ENCODE measurements around the gene BCAS1. TPM values are rescaled to one million over a fixed set of nuclear protein-coding genes. Genes with fewer than 3 reads are reported as not detected.
"Not testable (repeated sequence)": the region's sequence is repeated elsewhere in the genome, so short reads cannot be mapped to it uniquely, and the experiment has no call there.

BCAS1 gene
- total RNA-seq, 2 donors from 2014 or later: not detected

DNA sequence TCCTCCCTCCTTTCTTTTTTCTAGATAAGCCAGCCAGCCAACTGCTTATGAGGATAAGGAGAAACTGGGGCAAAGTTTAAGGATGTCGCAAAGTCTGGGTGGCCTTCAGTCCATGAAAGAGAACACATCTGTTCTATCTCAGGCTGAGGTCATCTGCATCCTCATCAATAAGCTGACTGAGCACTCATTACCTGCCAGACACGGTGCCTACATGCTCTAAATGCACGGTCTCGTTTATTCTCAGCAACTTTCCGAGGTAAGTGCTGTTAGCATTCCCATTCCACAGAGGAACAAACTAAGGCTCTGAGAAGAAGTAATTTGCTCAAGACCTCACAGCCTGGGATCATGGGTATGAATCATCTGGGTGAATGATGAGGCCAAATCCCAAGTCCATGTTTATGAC is 133.1 kb downstream of the BCAS1 start:
- DNase-seq (no peak), ATAC-seq (replicated peaks in 1 of 2) (no peak)
- Mint-ChIP-seq H3K4me1 (ENCODE audit: low read depth) (peaks cover 46% of the 10 kb centered on the region), H3K4me3 (no peak overlapping the region), H3K9me3 (peaks cover 0 to 2% of the 10 kb centered on the region in 2 donors), H3K27me3 (ENCODE audit: low read depth) (no peaks in the 10 kb centered on the region), H3K36me3 (ENCODE audit: insufficient read depth in 2 of 2) (peaks cover 0 to 2% of the 10 kb centered on the region in 2 donors), H3K27ac (no peak overlapping the region)

DNA sequence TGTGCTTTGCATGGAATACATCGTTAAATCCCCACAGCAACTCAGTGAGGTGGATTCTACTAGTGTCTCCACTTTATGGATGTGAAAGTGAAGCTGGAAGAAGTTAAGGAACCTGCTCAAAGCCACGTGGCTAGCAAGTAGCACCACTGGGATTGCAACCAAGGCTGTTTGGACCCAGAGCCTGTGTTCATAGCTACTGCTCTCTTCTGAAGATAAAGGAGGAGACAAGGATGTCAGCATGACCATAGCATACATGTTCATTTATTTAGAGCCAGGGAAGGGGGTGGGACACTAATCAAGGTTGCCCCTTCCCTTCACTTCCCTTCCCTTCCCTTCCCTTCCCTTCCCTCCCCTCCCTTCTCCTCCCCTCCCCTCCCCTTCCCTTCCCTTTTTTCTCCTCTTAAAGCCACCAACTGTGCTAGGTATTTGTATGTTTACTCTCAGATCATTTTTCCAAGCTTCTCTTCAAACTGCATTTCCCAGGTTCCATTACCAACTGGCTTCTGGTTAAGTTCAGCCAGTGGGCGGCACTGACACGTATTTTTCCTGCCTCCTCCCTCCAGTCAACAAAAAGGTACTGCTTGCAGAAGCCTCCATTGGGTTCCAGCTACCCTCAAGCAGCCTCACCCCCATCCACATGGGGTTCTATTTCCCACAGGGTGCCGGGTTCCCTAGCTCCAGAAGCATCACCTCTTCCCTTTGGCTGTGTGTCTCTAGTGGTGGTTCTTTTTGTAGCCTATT is 134.9 kb downstream of the BCAS1 start:
- peaks cover 0 to 2% of the 10 kb centered on the region in 2 donors for H3K9me3 Mint-ChIP-seq
- DNase-seq (no peak), ATAC-seq (replicated peaks in 1 of 2) (no peak)
- peaks cover 52% of the 10 kb centered on the region for H3K4me1 Mint-ChIP-seq (ENCODE audit: low read depth)
- H3K36me3 Mint-ChIP-seq (ENCODE audit: insufficient read depth in 2 of 2): peaks cover 0 to 2% of the 10 kb centered on the region in 2 donors
- peak overlapping the region; percentile 62 to 77 for H3K4me3 Mint-ChIP-seq
- peak overlapping the region; percentile 51 for H3K27ac Mint-ChIP-seq
- H3K27me3 Mint-ChIP-seq (ENCODE audit: low read depth): no peaks in the 10 kb centered on the region

- peak overlapping the region; percentile 62 to 66 for H3K4me3 Mint-ChIP-seq
- H3K27me3 Mint-ChIP-seq (ENCODE audit: low read depth): no peaks in the 10 kb centered on the region
- peaks cover 52% of the 10 kb centered on the region for H3K4me1 Mint-ChIP-seq (ENCODE audit: low read depth)
- peak overlapping the region; percentile 51 for H3K27ac Mint-ChIP-seq
- H3K9me3 Mint-ChIP-seq: peaks cover 0 to 2% of the 10 kb centered on the region in 2 donors
- peaks cover 0 to 2% of the 10 kb centered on the region in 2 donors for H3K36me3 Mint-ChIP-seq (ENCODE audit: insufficient read depth in 2 of 2)
- ATAC-seq (replicated peaks in 1 of 2) (peak; percentile 66 to 67), DNase-seq (no peak)
These were observed 135.7 kb downstream of the BCAS1 start for GRCh38 chr20:53934421-53935343.

GRCh38 chr20:53933232-53933846 is 137.1 kb downstream of the BCAS1 start:
- Mint-ChIP-seq H3K4me1 (ENCODE audit: low read depth) (peaks cover 62% of the 10 kb centered on the region), H3K4me3 (no peak overlapping the region)

DNA sequence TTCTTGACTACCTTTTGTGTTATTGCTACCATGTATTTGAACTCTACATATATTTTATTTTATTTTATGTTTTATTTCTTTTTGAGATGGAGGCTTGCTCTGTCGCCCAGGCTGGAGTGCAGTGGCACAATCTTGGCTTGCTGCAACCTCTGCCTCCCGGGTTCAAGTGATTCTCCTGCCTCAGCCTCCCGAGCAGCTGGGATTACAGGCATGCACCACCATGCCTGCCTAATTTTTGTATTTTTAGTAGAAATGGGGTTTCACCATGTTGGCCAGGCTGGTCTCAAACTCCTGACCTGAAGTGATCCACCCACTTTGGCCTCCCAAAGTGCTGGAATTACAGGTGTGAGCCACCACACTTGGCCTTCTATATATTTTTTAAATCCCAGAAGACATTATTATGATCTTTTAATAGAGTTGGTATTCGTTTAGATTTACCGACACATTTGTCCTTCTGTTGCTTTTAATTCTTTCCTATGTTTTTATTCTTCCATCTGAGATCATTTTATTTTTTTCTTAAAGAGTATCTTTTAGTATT is 137.7 kb downstream of the BCAS1 start:
- not testable (repeated sequence) for DNase-seq; H3K27ac Mint-ChIP-seq; H3K36me3 Mint-ChIP-seq (ENCODE audit: insufficient read depth in 2 of 2)

More at GRCh38 chr20:53933232-53933846, 137.1 kb downstream of the BCAS1 start:
- no peaks in the 10 kb centered on the region for H3K27me3 Mint-ChIP-seq (ENCODE audit: low read depth)
- no peak overlapping the region for H3K27ac Mint-ChIP-seq
- peaks cover 0 to 2% of the 10 kb centered on the region in 2 donors for H3K9me3 Mint-ChIP-seq
- no peak for ATAC-seq (replicated peaks in 1 of 2)
- no peak for DNase-seq
- peaks cover 0 to 2% of the 10 kb centered on the region in 2 donors for H3K36me3 Mint-ChIP-seq (ENCODE audit: insufficient read depth in 2 of 2)

GRCh38 chr20:53931597-53931996 is 138.8 kb downstream of the BCAS1 start:
- peaks cover 0 to 2% of the 10 kb centered on the region in 2 donors for H3K36me3 Mint-ChIP-seq (ENCODE audit: insufficient read depth in 2 of 2)
- ATAC-seq (replicated peaks in 1 of 2) (no peak), DNase-seq (no peak)
- peaks cover 0 to 2% of the 10 kb centered on the region in 2 donors for H3K9me3 Mint-ChIP-seq
- peaks cover 72% of the 10 kb centered on the region for H3K4me1 Mint-ChIP-seq (ENCODE audit: low read depth)
- no peak overlapping the region for H3K4me3 Mint-ChIP-seq
- H3K27ac Mint-ChIP-seq: no peak overlapping the region
- H3K27me3 Mint-ChIP-seq (ENCODE audit: low read depth): no peaks in the 10 kb centered on the region

More for the DNA sequence above, 137.7 kb downstream of the BCAS1 start:
- not testable (repeated sequence) for H3K4me3 Mint-ChIP-seq; H3K27me3 Mint-ChIP-seq (ENCODE audit: low read depth); H3K9me3 Mint-ChIP-seq; ATAC-seq (replicated peaks in 1 of 2)
- peaks cover 62% of the 10 kb centered on the region for H3K4me1 Mint-ChIP-seq (ENCODE audit: low read depth)

GRCh38 chr20:53930651-53931504 is 139.5 kb downstream of the BCAS1 start:
- peaks cover 0 to 2% of the 10 kb centered on the region in 2 donors for H3K36me3 Mint-ChIP-seq (ENCODE audit: insufficient read depth in 2 of 2)
- ATAC-seq (replicated peaks in 1 of 2): no peak
- H3K27me3 Mint-ChIP-seq (ENCODE audit: low read depth): no peaks in the 10 kb centered on the region
- no peak for DNase-seq
- H3K27ac Mint-ChIP-seq: peak overlapping the region; percentile 51
- peaks cover 0 to 2% of the 10 kb centered on the region in 2 donors for H3K9me3 Mint-ChIP-seq
- H3K4me3 Mint-ChIP-seq: peak overlapping the region; percentile 41 to 50
- H3K4me1 Mint-ChIP-seq (ENCODE audit: low read depth): peaks cover 77% of the 10 kb centered on the region

GRCh38 chr20:53929974-53930650 is 140.3 kb downstream of the BCAS1 start:
- Mint-ChIP-seq H3K36me3 (ENCODE audit: insufficient read depth in 2 of 2) (peaks cover 0 to 2% of the 10 kb centered on the region in 2 donors), H3K27ac (peak overlapping the region; percentile 45), H3K27me3 (ENCODE audit: low read depth) (no peaks in the 10 kb centered on the region), H3K4me3 (peak overlapping the region; percentile 41 to 50), H3K4me1 (ENCODE audit: low read depth) (peaks cover 72% of the 10 kb centered on the region), H3K9me3 (peaks cover 0 to 2% of the 10 kb centered on the region in 2 donors)
- DNase-seq (no peak), ATAC-seq (replicated peaks in 1 of 2) (peak; percentile 68 to 79)

DNA sequence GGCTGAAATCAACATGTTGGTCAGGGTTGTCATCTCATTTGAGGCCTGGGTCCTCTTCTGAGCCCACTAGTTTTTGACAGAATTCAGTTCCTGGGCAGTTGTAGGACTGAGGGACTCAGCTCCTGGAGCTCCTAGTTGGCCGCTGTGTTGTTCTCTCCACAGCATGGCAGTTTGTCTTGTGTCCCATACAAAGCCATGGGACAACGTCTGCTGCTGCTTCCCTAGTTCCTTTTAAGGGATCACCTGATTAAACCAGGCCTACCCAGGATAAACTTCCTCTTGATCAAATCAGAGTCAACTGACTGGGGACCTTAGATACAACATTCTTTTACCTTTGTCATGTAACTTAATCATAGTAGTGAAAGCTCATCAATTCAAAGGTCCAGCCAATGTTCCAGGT is 141.0 kb downstream of the BCAS1 start:
- no peak for DNase-seq
- H3K4me1 Mint-ChIP-seq (ENCODE audit: low read depth): peaks cover 65% of the 10 kb centered on the region
- no peak overlapping the region for H3K27ac Mint-ChIP-seq
- H3K4me3 Mint-ChIP-seq: no peak overlapping the region
- peaks cover 0 to 2% of the 10 kb centered on the region in 2 donors for H3K9me3 Mint-ChIP-seq
- peaks cover 0 to 2% of the 10 kb centered on the region in 2 donors for H3K36me3 Mint-ChIP-seq (ENCODE audit: insufficient read depth in 2 of 2)
- no peak for ATAC-seq (replicated peaks in 1 of 2)
- no peaks in the 10 kb centered on the region for H3K27me3 Mint-ChIP-seq (ENCODE audit: low read depth)

- Mint-ChIP-seq H3K36me3 (ENCODE audit: insufficient read depth in 2 of 2) (no peaks in the 10 kb centered on the region), H3K4me1 (ENCODE audit: low read depth) (peaks cover 52% of the 10 kb centered on the region), H3K9me3 (no peaks in the 10 kb centered on the region), H3K27me3 (ENCODE audit: low read depth) (no peaks in the 10 kb centered on the region), H3K4me3 (no peak overlapping the region), H3K27ac (no peak overlapping the region)
- ATAC-seq (replicated peaks in 1 of 2): no peak
- no peak for DNase-seq
These were observed 142.4 kb downstream of the BCAS1 start for GRCh38 chr20:53927990-53928389.

- no peaks in the 10 kb centered on the region for H3K27me3 Mint-ChIP-seq (ENCODE audit: low read depth)
- H3K4me3 Mint-ChIP-seq: peak overlapping the region; percentile 34 to 45
- H3K27ac Mint-ChIP-seq: peak overlapping the region; percentile 86
- ATAC-seq (replicated peaks in 1 of 2) (peak; percentile 87 to 95), DNase-seq (peak in 1 of 2 donors; percentile 45)
- H3K36me3 Mint-ChIP-seq (ENCODE audit: insufficient read depth in 2 of 2): no peaks in the 10 kb centered on the region
- H3K9me3 Mint-ChIP-seq: no peaks in the 10 kb centered on the region
- H3K4me1 Mint-ChIP-seq (ENCODE audit: low read depth): peaks cover 54% of the 10 kb centered on the region
These were observed 143.9 kb downstream of the BCAS1 start for GRCh38 chr20:53926428-53927028.

Measured in activated T-cell treated with anti-CD3 and anti-CD28 coated beads, Interleukin-2, amount 50 U/mL, for 72 hours (primary cell).